ENCODE results near the gene COL6A2.

- TF ChIP-seq CTCF (IDR thresholded peaks at IDR 0.05) (no peak), EZH2 (IDR thresholded peaks at IDR 0.05) (no peak), EZH2phosphoT487 (IDR thresholded peaks at IDR 0.05) (no peak)
Observed at GRCh38 chr21:46165098-46165497, 67.2 kb downstream of the COL6A2 start.

Data from neural progenitor cell (in vitro differentiated cells).